Stimulated activated CD4-positive, alpha-beta T cell treated with anti-CD3 and anti-CD28 coated beads, Interleukin-4, amount 100 ng/mL, for 48 hours (primary cell): ENCODE measurements around the gene KDM2A.

ENCODE experiments used
- DNase-seq, 2 donors: peaks; one replicate each; pipeline ENCODE4 v3.0.0-alpha.2; 2020; ENCODE audit warnings: low read depth in 2 of 2

Gene KDM2A

GRCh38 chr11:67273260-67273990 is 154.4 kb downstream of the KDM2A start:
- DNase-seq: no peak

- no peak for DNase-seq
These were observed 155.9 kb downstream of the KDM2A start for GRCh38 chr11:67274768-67275605.

- DNase-seq: no peak
These were observed 156.7 kb downstream of the KDM2A start for GRCh38 chr11:67275606-67276409.

- no peak for DNase-seq
These were observed 157.7 kb downstream of the KDM2A start for GRCh38 chr11:67276781-67277230.

GRCh38 chr11:67277231-67277961 is 158.3 kb downstream of the KDM2A start:
- peak; percentile 79 to 88 for DNase-seq

GRCh38 chr11:67278135-67278938 is 159.3 kb downstream of the KDM2A start:
- DNase-seq: no peak

GRCh38 chr11:67278939-67279588 is 160.0 kb downstream of the KDM2A start:
- DNase-seq: no peak

- no peak for DNase-seq
These were observed 160.7 kb downstream of the KDM2A start for GRCh38 chr11:67279589-67280340.

- no peak for DNase-seq
These were observed 161.3 kb downstream of the KDM2A start for GRCh38 chr11:67280341-67280787.

- DNase-seq: no peak
These were observed 161.9 kb downstream of the KDM2A start for GRCh38 chr11:67280788-67281551.

GRCh38 chr11:67281552-67282150 is 162.6 kb downstream of the KDM2A start:
- DNase-seq: no peak

- DNase-seq: no peak
These were observed 163.3 kb downstream of the KDM2A start for GRCh38 chr11:67282155-67282875.

- no peak for DNase-seq
These were observed 163.9 kb downstream of the KDM2A start for GRCh38 chr11:67282876-67283371.

- no peak for DNase-seq
These were observed 164.5 kb downstream of the KDM2A start for GRCh38 chr11:67283481-67283963.

GRCh38 chr11:67284811-67285540 is 165.9 kb downstream of the KDM2A start:
- no peak for DNase-seq
